ENCODE data around the gene HDAC8. TPM values are rescaled to one million over a fixed set of nuclear protein-coding genes. Genes with fewer than 3 reads are reported as not detected.

Gene HDAC8
- total and polyA plus RNA-seq, 2 donors (not counting 1 experiment from before 2014, with no cell fraction given): 13.3 to 41.9 TPM

- Histone ChIP-seq H2AFZ (ENCODE audit: insufficient read depth, low read depth, low read length, poor library complexity, severe bottlenecking) (no peak overlapping the region), H3K27ac (ENCODE audit: low read length in 2 of 2) (no peak overlapping the region), H3K27me3 (replicated peaks in 1 of 4; ENCODE audit: control extremely low read depth in 1 of 4, control insufficient read depth in 3 of 4, insufficient read depth in 4 of 4, low read length in 3 of 4) (no peaks in the 10 kb centered on the region), H3K4me2 (replicated peaks; ENCODE audit: low read depth, low read length, poor library complexity, severe bottlenecking) (no peak overlapping the region), H3K4me3 (ENCODE audit: control extremely low read depth in 1 of 5, extremely low read depth in 1 of 5, insufficient read depth in 1 of 5, low read depth in 2 of 5, low read length in 4 of 5) (no peak overlapping the region), H3K4me1 (ENCODE audit: control insufficient read depth in 2 of 2, insufficient read depth in 2 of 2, low read length in 2 of 2) (no peaks in the 10 kb centered on the region), H3K36me3 (replicated peaks in 1 of 2; ENCODE audit: control extremely low read depth in 1 of 2, control insufficient read depth in 1 of 2, extremely low read depth in 1 of 2, insufficient read depth in 2 of 2, low read length in 1 of 2) (peaks cover 0 to 8% of the 10 kb centered on the region in 2 experiments), H3K9me3 (ENCODE audit: control extremely low read depth in 1 of 3, control insufficient read depth in 2 of 3, insufficient read depth in 1 of 3, low read length in 2 of 3) (no peaks in the 10 kb centered on the region), H3K79me2 (ENCODE audit: control insufficient read depth, insufficient read depth, low read length) (no peaks in the 10 kb centered on the region), H3K9ac (ENCODE audit: low read length) (no peak overlapping the region), H4K20me1 (ENCODE audit: control insufficient read depth, insufficient read depth, low read length, poor library complexity, severe bottlenecking) (no peaks in the 10 kb centered on the region)
- POLR2A ChIA-PET: no interaction called here
- Mint-ChIP-seq H3K27ac (no peak overlapping the region), H3K4me1 (no peaks in the 10 kb centered on the region), H3K27me3 (no peaks in the 10 kb centered on the region), H3K4me3 (no peak overlapping the region), H3K9me3 (ENCODE audit: insufficient read depth) (no peaks in the 10 kb centered on the region)
- intact Hi-C loops (cut with micrococcal nuclease): no loop called here
- TF ChIP-seq EZH2 (IDR thresholded peaks at IDR 0.05; ENCODE audit: borderline replicate concordance, insufficient read depth, low read depth, low read length, poor library complexity, severe bottlenecking): no peak
- TF ChIP-seq, protein P1, sequence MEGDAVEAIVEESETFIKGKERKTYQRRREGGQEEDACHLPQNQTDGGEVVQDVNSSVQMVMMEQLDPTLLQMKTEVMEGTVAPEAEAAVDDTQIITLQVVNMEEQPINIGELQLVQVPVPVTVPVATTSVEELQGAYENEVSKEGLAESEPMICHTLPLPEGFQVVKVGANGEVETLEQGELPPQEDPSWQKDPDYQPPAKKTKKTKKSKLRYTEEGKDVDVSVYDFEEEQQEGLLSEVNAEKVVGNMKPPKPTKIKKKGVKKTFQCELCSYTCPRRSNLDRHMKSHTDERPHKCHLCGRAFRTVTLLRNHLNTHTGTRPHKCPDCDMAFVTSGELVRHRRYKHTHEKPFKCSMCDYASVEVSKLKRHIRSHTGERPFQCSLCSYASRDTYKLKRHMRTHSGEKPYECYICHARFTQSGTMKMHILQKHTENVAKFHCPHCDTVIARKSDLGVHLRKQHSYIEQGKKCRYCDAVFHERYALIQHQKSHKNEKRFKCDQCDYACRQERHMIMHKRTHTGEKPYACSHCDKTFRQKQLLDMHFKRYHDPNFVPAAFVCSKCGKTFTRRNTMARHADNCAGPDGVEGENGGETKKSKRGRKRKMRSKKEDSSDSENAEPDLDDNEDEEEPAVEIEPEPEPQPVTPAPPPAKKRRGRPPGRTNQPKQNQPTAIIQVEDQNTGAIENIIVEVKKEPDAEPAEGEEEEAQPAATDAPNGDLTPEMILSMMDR (IDR thresholded peaks at IDR 0.05): no peak
- CTCF ChIA-PET: no interaction called here
- ATAC-seq (ENCODE audit: low read depth) (no peak), DNase-seq (no peak)
- no CpG with 5 or more reads among the region's 3 CpGs for WGBS (ENCODE audit: insufficient coverage)
Observed at GRCh38 chrX:72352786-72353185, 219.9 kb downstream of the HDAC8 start.

DNA sequence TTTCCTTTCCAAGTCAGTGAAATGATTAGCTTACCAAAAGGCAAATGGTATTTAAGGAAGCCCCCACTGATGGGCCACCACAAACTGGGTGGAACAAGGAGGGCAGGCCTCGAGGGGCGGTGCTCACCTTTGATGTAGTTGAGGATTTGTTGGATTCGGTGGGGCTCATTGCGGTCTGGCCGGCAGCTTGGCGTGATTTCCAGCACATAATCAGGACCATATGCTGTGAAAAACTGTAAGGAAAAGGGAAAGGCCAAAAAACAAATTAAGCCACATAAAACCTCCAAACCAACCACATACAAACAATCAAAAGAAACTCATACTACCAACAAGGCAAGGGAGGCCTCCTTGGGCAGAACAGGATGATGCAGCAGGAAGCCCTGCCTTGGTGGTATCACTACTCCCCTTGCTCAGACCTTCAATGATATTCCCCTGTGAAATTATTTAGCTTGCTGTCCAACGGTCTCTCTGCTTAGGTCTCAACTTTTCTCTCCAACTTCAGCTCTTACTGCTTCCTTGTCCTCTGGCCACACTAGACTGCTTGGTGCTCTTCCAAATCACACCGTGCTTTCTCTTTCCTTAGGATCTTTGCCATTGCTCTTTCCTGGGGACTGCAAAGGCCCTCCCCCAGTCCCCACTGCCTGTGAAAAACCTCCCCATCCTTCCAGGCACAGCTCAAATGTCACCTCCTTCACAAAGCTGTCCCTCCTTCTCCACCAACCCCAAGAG lies 220.9 kb downstream of the HDAC8 start:
- intact Hi-C loops (cut with micrococcal nuclease): no loop called here
- no peak overlapping the region for H3K4me2 ChIP-seq (replicated peaks; ENCODE audit: low read depth, low read length, poor library complexity, severe bottlenecking)
- no peaks in the 10 kb centered on the region for H3K4me1 ChIP-seq (ENCODE audit: control insufficient read depth in 2 of 2, insufficient read depth in 2 of 2, low read length in 2 of 2)
- ChIA-PET CTCF (no interaction called here), POLR2A (no interaction called here)
- H3K4me3 ChIP-seq (ENCODE audit: control extremely low read depth in 1 of 5, extremely low read depth in 1 of 5, insufficient read depth in 1 of 5, low read depth in 2 of 5, low read length in 4 of 5): no peak overlapping the region
- H3K9ac ChIP-seq (ENCODE audit: low read length): no peak overlapping the region
- ATAC-seq (ENCODE audit: low read depth) (no peak), DNase-seq (no peak)
- 96% methylated on average over 4 of the region's 8 CpGs for WGBS (ENCODE audit: insufficient coverage)
- H4K20me1 ChIP-seq (ENCODE audit: control insufficient read depth, insufficient read depth, low read length, poor library complexity, severe bottlenecking): no peaks in the 10 kb centered on the region
- Mint-ChIP-seq H3K9me3 (ENCODE audit: insufficient read depth) (no peaks in the 10 kb centered on the region), H3K4me3 (no peak overlapping the region), H3K4me1 (no peaks in the 10 kb centered on the region), H3K27ac (no peak overlapping the region), H3K27me3 (no peaks in the 10 kb centered on the region)
- H3K27ac ChIP-seq (ENCODE audit: low read length in 2 of 2): no peak overlapping the region
- H3K36me3 ChIP-seq (replicated peaks in 1 of 2; ENCODE audit: control extremely low read depth in 1 of 2, control insufficient read depth in 1 of 2, extremely low read depth in 1 of 2, insufficient read depth in 2 of 2, low read length in 1 of 2): peaks cover 0 to 8% of the 10 kb centered on the region in 2 experiments
- H3K27me3 ChIP-seq (replicated peaks in 1 of 4; ENCODE audit: control extremely low read depth in 1 of 4, control insufficient read depth in 3 of 4, insufficient read depth in 4 of 4, low read length in 3 of 4): no peaks in the 10 kb centered on the region
- no peak for TF ChIP-seq EZH2 (IDR thresholded peaks at IDR 0.05; ENCODE audit: borderline replicate concordance, insufficient read depth, low read depth, low read length, poor library complexity, severe bottlenecking)
- TF ChIP-seq, protein P1 (IDR thresholded peaks at IDR 0.05): no peak
- no peaks in the 10 kb centered on the region for H3K9me3 ChIP-seq (ENCODE audit: control extremely low read depth in 1 of 3, control insufficient read depth in 2 of 3, insufficient read depth in 1 of 3, low read length in 2 of 3)
- H3K79me2 ChIP-seq (ENCODE audit: control insufficient read depth, insufficient read depth, low read length): no peaks in the 10 kb centered on the region
- H2AFZ ChIP-seq (ENCODE audit: insufficient read depth, low read depth, low read length, poor library complexity, severe bottlenecking): no peak overlapping the region

All from B cell (primary cell).